ENCODE data around the gene PACS1. TPM values are rescaled to one million over a fixed set of nuclear protein-coding genes. Genes with fewer than 3 reads are reported as not detected.

Gene PACS1
- total RNA-seq, 1 experiment from 2014 or later = 91.8 TPM

DNA sequence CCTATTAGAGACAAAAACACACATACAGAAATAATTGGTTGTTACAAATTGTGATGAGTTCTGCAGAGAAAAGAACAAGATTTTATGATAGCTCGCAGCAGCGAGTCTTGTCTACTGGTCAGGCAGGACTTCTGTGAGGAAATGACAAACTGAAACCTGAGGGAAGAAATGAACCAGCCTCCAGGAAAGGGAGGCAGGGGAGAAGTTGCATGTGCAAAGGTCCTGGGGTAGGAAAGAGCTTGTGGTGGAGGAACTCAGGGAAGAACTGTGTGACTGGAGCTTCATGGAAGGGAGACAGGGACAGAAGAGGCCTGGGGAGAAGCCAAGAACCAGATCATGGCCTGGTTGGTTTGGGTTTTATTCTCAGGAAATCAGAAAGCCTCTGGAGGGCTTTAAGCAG lies 189.2 kb downstream of the PACS1 start:
- DNase-seq (ENCODE audit: low read depth, low spot score) (no peak), ATAC-seq (no peak)
- TF ChIP-seq, protein P1, sequence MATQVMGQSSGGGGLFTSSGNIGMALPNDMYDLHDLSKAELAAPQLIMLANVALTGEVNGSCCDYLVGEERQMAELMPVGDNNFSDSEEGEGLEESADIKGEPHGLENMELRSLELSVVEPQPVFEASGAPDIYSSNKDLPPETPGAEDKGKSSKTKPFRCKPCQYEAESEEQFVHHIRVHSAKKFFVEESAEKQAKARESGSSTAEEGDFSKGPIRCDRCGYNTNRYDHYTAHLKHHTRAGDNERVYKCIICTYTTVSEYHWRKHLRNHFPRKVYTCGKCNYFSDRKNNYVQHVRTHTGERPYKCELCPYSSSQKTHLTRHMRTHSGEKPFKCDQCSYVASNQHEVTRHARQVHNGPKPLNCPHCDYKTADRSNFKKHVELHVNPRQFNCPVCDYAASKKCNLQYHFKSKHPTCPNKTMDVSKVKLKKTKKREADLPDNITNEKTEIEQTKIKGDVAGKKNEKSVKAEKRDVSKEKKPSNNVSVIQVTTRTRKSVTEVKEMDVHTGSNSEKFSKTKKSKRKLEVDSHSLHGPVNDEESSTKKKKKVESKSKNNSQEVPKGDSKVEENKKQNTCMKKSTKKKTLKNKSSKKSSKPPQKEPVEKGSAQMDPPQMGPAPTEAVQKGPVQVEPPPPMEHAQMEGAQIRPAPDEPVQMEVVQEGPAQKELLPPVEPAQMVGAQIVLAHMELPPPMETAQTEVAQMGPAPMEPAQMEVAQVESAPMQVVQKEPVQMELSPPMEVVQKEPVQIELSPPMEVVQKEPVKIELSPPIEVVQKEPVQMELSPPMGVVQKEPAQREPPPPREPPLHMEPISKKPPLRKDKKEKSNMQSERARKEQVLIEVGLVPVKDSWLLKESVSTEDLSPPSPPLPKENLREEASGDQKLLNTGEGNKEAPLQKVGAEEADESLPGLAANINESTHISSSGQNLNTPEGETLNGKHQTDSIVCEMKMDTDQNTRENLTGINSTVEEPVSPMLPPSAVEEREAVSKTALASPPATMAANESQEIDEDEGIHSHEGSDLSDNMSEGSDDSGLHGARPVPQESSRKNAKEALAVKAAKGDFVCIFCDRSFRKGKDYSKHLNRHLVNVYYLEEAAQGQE (IDR thresholded peaks at IDR 0.05; ENCODE audit: insufficient read depth in 1 of 2, low read depth in 2 of 2, low read length in 1 of 2) = no peak
- TF ChIP-seq, protein P2, sequence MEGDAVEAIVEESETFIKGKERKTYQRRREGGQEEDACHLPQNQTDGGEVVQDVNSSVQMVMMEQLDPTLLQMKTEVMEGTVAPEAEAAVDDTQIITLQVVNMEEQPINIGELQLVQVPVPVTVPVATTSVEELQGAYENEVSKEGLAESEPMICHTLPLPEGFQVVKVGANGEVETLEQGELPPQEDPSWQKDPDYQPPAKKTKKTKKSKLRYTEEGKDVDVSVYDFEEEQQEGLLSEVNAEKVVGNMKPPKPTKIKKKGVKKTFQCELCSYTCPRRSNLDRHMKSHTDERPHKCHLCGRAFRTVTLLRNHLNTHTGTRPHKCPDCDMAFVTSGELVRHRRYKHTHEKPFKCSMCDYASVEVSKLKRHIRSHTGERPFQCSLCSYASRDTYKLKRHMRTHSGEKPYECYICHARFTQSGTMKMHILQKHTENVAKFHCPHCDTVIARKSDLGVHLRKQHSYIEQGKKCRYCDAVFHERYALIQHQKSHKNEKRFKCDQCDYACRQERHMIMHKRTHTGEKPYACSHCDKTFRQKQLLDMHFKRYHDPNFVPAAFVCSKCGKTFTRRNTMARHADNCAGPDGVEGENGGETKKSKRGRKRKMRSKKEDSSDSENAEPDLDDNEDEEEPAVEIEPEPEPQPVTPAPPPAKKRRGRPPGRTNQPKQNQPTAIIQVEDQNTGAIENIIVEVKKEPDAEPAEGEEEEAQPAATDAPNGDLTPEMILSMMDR (IDR thresholded peaks at IDR 0.05) = no peak
- TF ChIP-seq POLR2AphosphoS5 (IDR thresholded peaks at IDR 0.05; ENCODE audit: low read depth, low read length) (no peak), TCF7L2 (IDR thresholded peaks at IDR 0.05; ENCODE audit: low read depth, low read length) (no peak), SIN3A (IDR thresholded peaks at IDR 0.05; ENCODE audit: borderline replicate concordance, insufficient read depth, low read depth, low read length) (no peak)
- peaks cover 7% of the 10 kb centered on the region for H3K4me1 ChIP-seq (ENCODE audit: control insufficient read depth, insufficient read depth, low read length)
- H3K4me3 ChIP-seq (ENCODE audit: low read depth in 2 of 2, low read length in 2 of 2) = no peak overlapping the region
- BruUV-seq (replicated peaks) = TSS peak; percentile 77
- H3K9me3 ChIP-seq (ENCODE audit: control insufficient read depth, insufficient read depth, low read depth, low read length) = no peaks in the 10 kb centered on the region
- H3K36me3 ChIP-seq (ENCODE audit: control insufficient read depth, insufficient read depth, low read length) = 0 out of 2 replicates have a peak, but pooled peaks cover 4% of the 10 kb centered on the region
- no peak overlapping the region for H3K27ac ChIP-seq (ENCODE audit: low read length)
- in situ Hi-C loops (cut with HindIII; ENCODE audit: low pct_unique_long_range_greater_than_20kb, low sequenced_read_pairs) = no loop called here
- intact Hi-C loops (cut with micrococcal nuclease; ENCODE audit: unreplicated experiment) = no loop called here
- ChIA-PET CTCF (interaction anchor here (0.9 kb wide), 1 partner anchor 39 kb away, joined by 4 read pairs; no protein-coding TSS in a partner anchor), POLR2A (interaction anchor here (0.6 kb wide), 1 partner anchor 134 kb away, joined by 7 read pairs; no protein-coding TSS in a partner anchor)
- H3K27me3 ChIP-seq (ENCODE audit: control insufficient read depth, insufficient read depth, low read length) = no peaks in the 10 kb centered on the region

DNA sequence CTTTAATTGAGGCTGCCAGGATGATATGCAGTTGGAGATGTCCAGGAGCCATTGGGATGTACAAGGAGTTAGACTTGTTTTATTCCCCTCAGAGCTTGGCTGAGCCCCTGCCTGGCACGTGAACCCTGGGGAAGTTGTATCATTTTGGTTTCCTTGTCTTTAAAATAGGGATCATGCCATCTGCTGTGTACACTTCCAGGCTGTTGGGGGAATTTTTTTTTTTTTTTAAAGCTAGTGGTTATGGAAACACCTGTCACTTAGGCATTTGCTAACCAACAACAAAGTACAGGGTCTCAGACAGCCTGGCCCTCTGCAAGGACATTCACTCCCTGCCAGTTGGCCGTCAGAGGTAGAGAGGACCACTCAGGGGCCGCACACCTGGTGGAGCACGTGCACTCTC lies 189.9 kb downstream of the PACS1 start:
- BruUV-seq (replicated peaks) = no TSS peak
- POLR2A ChIA-PET = interaction anchor here (0.5 to 0.6 kb wide), 3 partner anchors 14 to 275 kb away, joined by 3 to 4 read pairs (median 4); no protein-coding TSS in a partner anchor
- no peak for ATAC-seq
- in situ Hi-C loops (cut with HindIII; ENCODE audit: low pct_unique_long_range_greater_than_20kb, low sequenced_read_pairs) = no loop called here
- Histone ChIP-seq H3K4me3 (ENCODE audit: low read depth in 2 of 2, low read length in 2 of 2) (no peak overlapping the region), H3K4me1 (ENCODE audit: control insufficient read depth, insufficient read depth, low read length) (peaks cover 7% of the 10 kb centered on the region), H3K27ac (ENCODE audit: low read length) (no peak overlapping the region), H3K27me3 (ENCODE audit: control insufficient read depth, insufficient read depth, low read length) (no peaks in the 10 kb centered on the region), H3K36me3 (ENCODE audit: control insufficient read depth, insufficient read depth, low read length) (0 out of 2 replicates have a peak, but pooled peaks cover 4% of the 10 kb centered on the region), H3K9me3 (ENCODE audit: control insufficient read depth, insufficient read depth, low read depth, low read length) (no peaks in the 10 kb centered on the region)
- TF ChIP-seq, protein P1 (IDR thresholded peaks at IDR 0.05; ENCODE audit: insufficient read depth in 1 of 2, low read depth in 2 of 2, low read length in 1 of 2) = no peak
- TF ChIP-seq, protein P2 (IDR thresholded peaks at IDR 0.05) = no peak
- TF ChIP-seq TCF7L2 (IDR thresholded peaks at IDR 0.05; ENCODE audit: low read depth, low read length) (no peak), SIN3A (IDR thresholded peaks at IDR 0.05; ENCODE audit: borderline replicate concordance, insufficient read depth, low read depth, low read length) (no peak)
- intact Hi-C loops (cut with micrococcal nuclease; ENCODE audit: unreplicated experiment) = no loop called here
- no peak for DNase-seq (ENCODE audit: low read depth, low spot score)
- CTCF ChIA-PET = interaction anchor here (0.5 kb wide), 1 partner anchor 450 kb away, joined by 3 read pairs; no protein-coding TSS in a partner anchor

All from Panc1 (cell line).